SU-DHL-6 (cell line): ENCODE data around the gene AOAH.

Experiments
- EZH2phosphoT487 ChIP-seq: fragments of 200-600 bp; sonication (generic), shearing (Covaris generic); conservative IDR thresholded peaks from 2 replicates; pipeline ENCODE4 v1.6.1; 2018; ENCODE audit warnings: mild to moderate bottlenecking, antibody characterized with exemption, low read length, moderate library complexity, mixed read lengths
- TF ChIP-seq, protein P1 (sequence below): fragments of 200-600 bp; sonication (generic); IDR thresholded peaks from one replicate; pipeline ENCODE4 v1.5.1; 2017; ENCODE audit warnings: antibody characterized with exemption, mild to moderate bottlenecking, low read length, moderate library complexity; ENCODE audit not compliant: insufficient read depth, poor library complexity, severe bottlenecking

DNA sequence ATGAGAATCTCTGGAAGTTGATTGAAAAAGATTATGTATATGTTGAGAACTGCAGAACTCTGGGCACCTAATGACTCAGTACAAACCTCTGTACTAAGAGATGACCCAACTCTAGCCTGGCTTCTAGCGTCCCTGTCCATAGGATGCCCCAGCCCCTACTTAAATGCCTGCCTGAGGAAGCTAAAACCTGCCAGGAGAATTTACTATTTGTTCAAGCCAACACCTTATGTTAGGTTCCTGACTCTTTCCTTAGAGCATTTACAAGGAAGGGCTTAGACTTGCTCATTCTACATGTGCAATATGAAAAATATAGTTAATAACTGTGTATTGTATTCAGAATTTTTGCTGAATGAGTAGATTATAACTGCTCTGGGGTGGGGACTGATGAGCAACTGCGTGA is 37.5 kb upstream of the AOAH start:
- TF ChIP-seq, protein P1, sequence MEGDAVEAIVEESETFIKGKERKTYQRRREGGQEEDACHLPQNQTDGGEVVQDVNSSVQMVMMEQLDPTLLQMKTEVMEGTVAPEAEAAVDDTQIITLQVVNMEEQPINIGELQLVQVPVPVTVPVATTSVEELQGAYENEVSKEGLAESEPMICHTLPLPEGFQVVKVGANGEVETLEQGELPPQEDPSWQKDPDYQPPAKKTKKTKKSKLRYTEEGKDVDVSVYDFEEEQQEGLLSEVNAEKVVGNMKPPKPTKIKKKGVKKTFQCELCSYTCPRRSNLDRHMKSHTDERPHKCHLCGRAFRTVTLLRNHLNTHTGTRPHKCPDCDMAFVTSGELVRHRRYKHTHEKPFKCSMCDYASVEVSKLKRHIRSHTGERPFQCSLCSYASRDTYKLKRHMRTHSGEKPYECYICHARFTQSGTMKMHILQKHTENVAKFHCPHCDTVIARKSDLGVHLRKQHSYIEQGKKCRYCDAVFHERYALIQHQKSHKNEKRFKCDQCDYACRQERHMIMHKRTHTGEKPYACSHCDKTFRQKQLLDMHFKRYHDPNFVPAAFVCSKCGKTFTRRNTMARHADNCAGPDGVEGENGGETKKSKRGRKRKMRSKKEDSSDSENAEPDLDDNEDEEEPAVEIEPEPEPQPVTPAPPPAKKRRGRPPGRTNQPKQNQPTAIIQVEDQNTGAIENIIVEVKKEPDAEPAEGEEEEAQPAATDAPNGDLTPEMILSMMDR = no peak
- no peak for TF ChIP-seq EZH2phosphoT487
